ENCODE data around the gene SMIM35.
"Not testable (repeated sequence)": the region's sequence is repeated elsewhere in the genome, so short reads cannot be mapped to it uniquely, and the experiment has no call there.

The SMIM35 gene

GRCh38 chr11:118084656-118085055, 2.1 kb downstream of the SMIM35 start:
- no peak for DNase-seq (ENCODE audit: low read depth, low spot score)
- no peak overlapping the region for H3K4me3 ChIP-seq (ENCODE audit: low read length)

- no peak for DNase-seq (ENCODE audit: low read depth, low spot score)
- H3K4me3 ChIP-seq (ENCODE audit: low read length), result no peak overlapping the region
Observed at GRCh38 chr11:118084247-118084646, 2.5 kb downstream of the SMIM35 start.

- H3K4me3 ChIP-seq (ENCODE audit: low read length), result no peak overlapping the region
- no peak for DNase-seq (ENCODE audit: low read depth, low spot score)
Observed at GRCh38 chr11:118082880-118083552, 3.7 kb downstream of the SMIM35 start.

- no peak overlapping the region for H3K4me3 ChIP-seq (ENCODE audit: low read length)
- DNase-seq (ENCODE audit: low read depth, low spot score), result no peak
Observed at GRCh38 chr11:118081241-118081958, 5.4 kb downstream of the SMIM35 start.

GRCh38 chr11:118080296-118080695, 6.5 kb downstream of the SMIM35 start:
- H3K4me3 ChIP-seq (ENCODE audit: low read length), result no peak overlapping the region
- DNase-seq (ENCODE audit: low read depth, low spot score), result no peak

GRCh38 chr11:118079491-118079890, 7.3 kb downstream of the SMIM35 start:
- DNase-seq (ENCODE audit: low read depth, low spot score), result no peak
- no peak overlapping the region for H3K4me3 ChIP-seq (ENCODE audit: low read length)

GRCh38 chr11:118078911-118079411, 7.8 kb downstream of the SMIM35 start:
- DNase-seq (ENCODE audit: low read depth, low spot score), result no peak
- H3K4me3 ChIP-seq (ENCODE audit: low read length), result no peak overlapping the region

GRCh38 chr11:118076754-118077281, 9.9 kb downstream of the SMIM35 start, which contains the start of gene TMPRSS4:
TSS of gene TMPRSS4 (plus strand) at chr11:118077078. CDS start at chr11:118077303, 225 bp downstream.
- DNase-seq (ENCODE audit: low read depth, low spot score), result no peak
- no peak within 1 kb of the TSS for H3K4me3 ChIP-seq (ENCODE audit: low read length)

- no peak for DNase-seq (ENCODE audit: low read depth, low spot score)
Observed at GRCh38 chr11:118074785-118075184, 12.0 kb downstream of the SMIM35 start.

GRCh38 chr11:118074091-118074685, 12.6 kb downstream of the SMIM35 start:
- no peak overlapping the region for H3K4me3 ChIP-seq (ENCODE audit: low read length)
- no peak for DNase-seq (ENCODE audit: low read depth, low spot score)

More at GRCh38 chr11:118074785-118075184, 12.0 kb downstream of the SMIM35 start:
- H3K4me3 ChIP-seq (ENCODE audit: low read length), result no peak overlapping the region

- no peak for DNase-seq (ENCODE audit: low read depth, low spot score)
Observed at GRCh38 chr11:118073554-118073953, 13.2 kb downstream of the SMIM35 start.

GRCh38 chr11:118071416-118072030, 15.2 kb downstream of the SMIM35 start:
- H3K4me3 ChIP-seq (ENCODE audit: low read length), result no peak overlapping the region
- no peak for DNase-seq (ENCODE audit: low read depth, low spot score)

More at GRCh38 chr11:118073554-118073953, 13.2 kb downstream of the SMIM35 start:
- no peak overlapping the region for H3K4me3 ChIP-seq (ENCODE audit: low read length)

GRCh38 chr11:118068945-118069612, 17.7 kb downstream of the SMIM35 start:
- DNase-seq (ENCODE audit: low read depth, low spot score), result no peak

GRCh38 chr11:118068206-118068944, 18.4 kb downstream of the SMIM35 start:
- no peak for DNase-seq (ENCODE audit: low read depth, low spot score)
- H3K4me3 ChIP-seq (ENCODE audit: low read length), result no peak overlapping the region

More at GRCh38 chr11:118068945-118069612, 17.7 kb downstream of the SMIM35 start:
- H3K4me3 ChIP-seq (ENCODE audit: low read length), result no peak overlapping the region

- H3K4me3 ChIP-seq (ENCODE audit: low read length), result no peak overlapping the region
- DNase-seq (ENCODE audit: low read depth, low spot score), result no peak
Observed at GRCh38 chr11:118067006-118067405, 19.8 kb downstream of the SMIM35 start.

GRCh38 chr11:118065384-118065783, 21.4 kb downstream of the SMIM35 start:
- H3K4me3 ChIP-seq (ENCODE audit: low read length), result no peak overlapping the region
- DNase-seq (ENCODE audit: low read depth, low spot score), result no peak

- DNase-seq (ENCODE audit: low read depth, low spot score), result no peak
- H3K4me3 ChIP-seq (ENCODE audit: low read length), result no peak overlapping the region
Observed at GRCh38 chr11:118064956-118065355, 21.8 kb downstream of the SMIM35 start.

GRCh38 chr11:118062631-118063030, 24.1 kb downstream of the SMIM35 start:
- H3K4me3 ChIP-seq (ENCODE audit: low read length); DNase-seq (ENCODE audit: low read depth, low spot score): not testable (repeated sequence)
